GM21381 (cell line): ENCODE data around the gene C9orf85.
"Not testable (repeated sequence)": the region's sequence is repeated elsewhere in the genome, so short reads cannot be mapped to it uniquely, and the experiment has no call there.

ENCODE experiments used
- ATAC-seq: cut with Tn5 transposase; IDR thresholded peaks from one replicate; pipeline ENCODE4 v1.9.1; 2021; ENCODE audit warnings: mild to moderate bottlenecking, moderate library complexity; ENCODE audit not compliant: unreplicated experiment

Gene C9orf85

DNA sequence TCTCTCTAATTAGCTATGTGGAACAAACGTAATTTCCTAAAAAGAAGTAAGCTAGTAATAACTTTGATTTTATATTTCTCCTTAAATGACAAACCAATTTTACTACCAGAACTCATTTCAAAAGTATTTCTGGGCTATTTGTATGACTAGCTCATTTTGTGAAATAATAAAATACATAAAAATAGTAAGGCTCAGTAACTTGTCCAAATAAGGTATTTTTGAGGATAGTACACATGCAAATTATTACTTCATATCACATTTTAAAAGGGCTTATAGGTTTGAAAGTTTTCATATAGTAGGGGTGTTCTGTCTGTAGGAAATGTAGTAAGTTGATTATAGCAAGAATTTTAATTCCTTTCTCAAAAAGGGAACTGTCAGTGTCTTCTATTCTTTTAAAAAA, 26.5 kb downstream of the C9orf85 start:
- no peak for ATAC-seq

DNA sequence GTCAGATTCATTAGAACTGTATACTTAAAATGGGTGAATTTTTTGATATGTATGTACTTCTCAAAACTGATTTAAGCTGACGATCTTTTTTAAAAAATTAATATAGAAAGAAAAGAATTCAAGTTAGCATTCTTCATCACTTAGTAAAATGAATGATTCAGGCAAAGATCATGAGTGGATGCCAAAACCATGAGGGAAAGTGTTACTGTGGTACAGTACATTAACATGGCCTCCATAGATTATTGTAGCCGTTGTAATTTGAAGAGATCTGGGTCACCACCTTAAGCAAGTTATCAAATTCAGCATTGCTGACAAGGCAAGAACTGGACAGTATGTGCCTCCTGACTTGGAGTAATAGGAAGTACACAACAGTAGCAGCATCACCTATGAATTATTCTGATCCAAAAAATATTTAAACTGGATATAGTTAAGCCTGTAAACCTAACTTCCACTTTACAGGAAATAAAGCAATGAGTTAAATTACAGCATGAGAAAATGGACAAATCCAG, 29.7 kb downstream of the C9orf85 start:
- ATAC-seq, result no peak

DNA sequence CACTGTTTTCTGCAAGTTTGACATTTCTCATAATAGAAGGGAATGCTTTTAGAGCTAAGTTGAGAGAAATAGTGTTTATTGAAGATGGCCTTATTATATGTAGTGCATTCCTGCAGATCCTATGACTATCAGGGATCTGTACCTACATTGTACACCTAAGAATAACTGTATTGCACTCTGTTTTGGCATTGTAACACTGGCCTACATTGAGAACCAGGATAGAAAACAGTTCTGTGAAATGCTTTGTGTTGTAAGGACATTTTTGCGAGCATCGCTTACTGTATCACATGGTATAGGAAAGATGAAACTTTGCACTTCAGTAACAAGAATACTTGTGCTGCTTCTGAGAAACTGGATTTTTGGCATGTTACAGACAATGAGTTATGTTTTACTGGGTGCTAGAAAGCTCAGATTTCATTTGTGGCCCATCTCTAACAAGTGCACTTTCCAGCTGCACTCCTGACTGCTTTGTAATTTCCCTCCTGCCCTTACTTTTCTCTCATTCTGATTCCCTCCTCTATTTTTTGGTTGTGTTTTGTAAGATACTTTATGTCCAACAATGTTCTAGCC, 30.6 kb downstream of the C9orf85 start:
- ATAC-seq, result no peak

DNA sequence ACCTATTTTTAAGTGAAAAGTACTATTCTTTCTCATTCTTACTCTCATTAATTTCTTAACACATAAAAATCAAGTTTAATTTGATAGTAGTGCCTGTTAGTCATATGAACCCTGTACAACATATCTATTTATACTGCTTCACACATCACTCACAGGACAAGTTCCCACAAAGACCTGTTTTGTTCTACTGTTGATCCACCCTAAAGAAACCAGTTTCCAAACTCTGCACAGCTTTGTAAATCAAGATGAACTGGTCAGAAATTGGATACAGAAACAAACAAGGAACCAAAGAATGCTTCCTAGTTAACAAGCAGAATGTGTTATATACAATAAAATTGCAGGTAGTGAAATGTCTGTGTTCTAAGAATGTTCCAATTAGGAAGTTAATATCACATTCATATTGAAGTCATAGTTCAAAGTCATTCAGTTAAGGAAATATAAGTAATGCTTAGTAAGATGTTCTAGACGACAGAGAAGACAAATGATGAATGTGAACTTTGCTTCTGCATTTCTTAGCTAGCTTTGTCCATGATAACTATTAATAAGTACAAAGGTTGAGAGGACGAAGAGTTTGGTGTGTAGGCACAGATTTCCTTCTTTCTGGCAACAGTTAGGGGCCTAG, 33.4 kb downstream of the C9orf85 start:
- ATAC-seq, result no peak

DNA sequence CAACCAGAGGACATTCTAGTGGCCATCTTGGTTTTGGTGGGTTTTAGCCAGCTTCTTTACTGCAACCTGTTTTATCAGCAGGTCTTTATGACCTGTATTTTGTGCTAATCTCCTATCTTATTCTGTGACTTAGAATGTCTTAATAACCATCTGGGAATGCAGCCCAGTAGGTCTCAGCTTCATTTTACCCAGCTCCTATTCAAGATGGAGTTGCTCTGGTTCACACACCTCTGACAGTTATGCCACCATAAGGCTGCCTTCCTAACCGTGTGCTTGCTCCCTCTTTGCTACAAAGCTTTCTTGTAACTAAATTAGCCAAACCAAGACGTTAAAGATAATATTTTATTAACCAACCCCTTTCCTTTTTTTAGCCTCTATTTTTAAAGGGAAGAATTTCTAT, 43.2 kb downstream of the C9orf85 start:
- ATAC-seq, result not testable (repeated sequence)

DNA sequence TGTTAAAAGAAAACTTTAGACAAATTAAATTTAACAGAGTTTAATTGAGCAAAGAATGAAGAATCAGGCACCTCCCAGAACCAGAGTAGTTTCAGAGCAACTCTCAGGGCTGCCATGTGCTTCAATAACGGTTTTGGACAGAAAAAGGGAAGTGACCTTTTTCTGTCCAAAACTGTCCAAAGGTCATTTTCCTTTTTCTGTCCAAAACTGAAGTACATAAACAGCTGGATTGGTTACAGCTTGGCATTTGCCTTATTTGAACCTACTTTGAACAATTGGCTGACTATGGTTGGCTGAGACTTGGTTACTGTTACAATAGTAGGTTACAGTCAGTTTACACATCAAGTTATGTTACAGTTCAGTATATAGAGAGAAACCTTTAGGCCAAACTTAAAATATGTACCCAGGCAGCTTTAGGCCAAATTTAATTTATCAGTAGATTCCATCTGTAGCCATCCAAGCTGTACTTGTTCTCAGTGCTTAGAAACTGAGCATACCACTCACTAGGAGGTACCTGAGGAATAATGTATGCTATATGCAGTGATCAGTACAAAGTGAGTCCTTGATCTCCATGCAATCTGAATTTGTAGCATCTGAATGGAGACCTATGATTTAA, 44.0 kb downstream of the C9orf85 start:
- ATAC-seq, result no peak

DNA sequence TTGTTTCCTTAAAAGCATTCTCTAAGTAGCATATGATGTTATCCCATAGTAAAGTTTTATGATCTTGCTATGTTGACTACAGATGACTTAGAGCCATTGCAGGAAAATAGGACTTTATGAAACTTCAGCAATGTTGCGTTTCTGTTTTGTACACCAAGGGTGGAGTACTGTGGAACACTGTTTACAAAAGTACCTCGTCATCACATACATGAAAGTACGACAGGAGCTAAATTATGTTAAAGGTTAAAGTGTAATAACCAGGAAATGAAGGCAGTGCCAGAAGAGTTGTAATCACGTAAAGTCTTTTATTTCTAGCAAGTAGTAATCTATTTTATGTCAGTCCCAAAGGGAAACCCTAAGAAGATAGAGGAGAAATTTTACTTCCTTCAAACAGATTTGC, 50.9 kb downstream of the C9orf85 start:
- no peak for ATAC-seq

DNA sequence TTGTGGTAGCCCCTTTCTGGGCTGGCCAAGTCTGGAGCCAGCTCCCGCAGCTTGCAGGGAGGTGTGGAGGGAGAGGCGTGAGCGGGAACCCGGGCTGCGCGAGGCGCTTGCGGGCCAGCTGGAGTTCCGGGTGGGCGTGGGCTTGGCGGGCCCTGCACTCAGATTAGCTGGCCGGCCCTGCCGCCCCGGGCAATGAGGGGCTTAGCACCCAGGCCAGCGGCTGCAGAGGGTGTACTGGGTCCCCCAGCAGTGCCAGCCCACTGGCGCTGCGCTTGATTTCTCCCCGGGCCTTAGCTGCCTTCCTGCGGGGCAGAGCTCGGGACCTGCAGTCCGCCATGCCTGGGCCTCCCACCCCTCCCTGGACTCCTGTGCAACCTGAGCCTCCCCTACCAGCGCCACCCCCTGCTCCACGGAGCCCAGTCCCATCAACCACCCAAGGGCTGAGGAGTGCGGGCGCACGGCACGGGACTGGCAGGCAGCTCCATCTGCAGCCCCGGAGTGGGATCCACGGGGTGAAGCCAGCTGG, 52.1 kb downstream of the C9orf85 start:
- ATAC-seq, result not testable (repeated sequence)

DNA sequence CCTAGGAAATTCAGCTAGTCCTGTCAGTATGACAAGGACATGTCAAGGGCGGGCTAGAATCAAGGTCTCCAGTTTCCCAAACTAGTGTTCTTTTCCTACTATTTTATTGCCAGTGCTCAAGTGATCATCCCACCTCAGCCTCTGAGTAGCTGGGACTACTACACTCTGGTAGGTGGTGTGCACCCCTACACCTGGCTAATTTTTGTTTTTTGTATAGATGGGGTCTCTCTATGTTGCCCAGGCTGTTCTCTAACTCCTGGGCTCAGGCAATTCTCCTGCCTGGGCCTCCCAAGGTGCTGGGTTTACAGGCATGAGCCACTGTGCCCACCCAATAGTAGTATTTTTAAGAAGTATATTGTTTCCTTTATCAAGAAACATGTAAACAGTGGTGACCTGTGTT, 54.0 kb downstream of the C9orf85 start:
- no peak for ATAC-seq

DNA sequence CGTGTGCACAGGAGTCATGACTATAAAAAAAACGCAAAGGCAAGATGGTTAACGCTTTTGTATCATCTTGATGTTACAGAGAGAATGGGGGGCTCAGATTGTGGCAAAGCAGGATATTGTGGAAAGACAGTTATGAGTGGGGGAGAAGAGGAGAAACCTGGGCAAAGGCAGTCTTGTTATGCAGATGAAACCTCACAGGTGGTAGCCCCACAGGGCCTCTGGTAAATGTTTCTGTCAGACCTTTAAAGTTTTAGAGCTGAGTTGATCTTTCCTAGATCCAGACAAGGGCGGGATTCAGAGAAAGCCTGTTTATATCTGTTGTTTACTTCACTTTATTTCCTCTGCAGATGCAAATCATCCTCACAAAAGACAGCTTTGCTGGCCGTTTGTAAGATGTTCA, 55.2 kb downstream of the C9orf85 start:
- ATAC-seq, result no peak

DNA sequence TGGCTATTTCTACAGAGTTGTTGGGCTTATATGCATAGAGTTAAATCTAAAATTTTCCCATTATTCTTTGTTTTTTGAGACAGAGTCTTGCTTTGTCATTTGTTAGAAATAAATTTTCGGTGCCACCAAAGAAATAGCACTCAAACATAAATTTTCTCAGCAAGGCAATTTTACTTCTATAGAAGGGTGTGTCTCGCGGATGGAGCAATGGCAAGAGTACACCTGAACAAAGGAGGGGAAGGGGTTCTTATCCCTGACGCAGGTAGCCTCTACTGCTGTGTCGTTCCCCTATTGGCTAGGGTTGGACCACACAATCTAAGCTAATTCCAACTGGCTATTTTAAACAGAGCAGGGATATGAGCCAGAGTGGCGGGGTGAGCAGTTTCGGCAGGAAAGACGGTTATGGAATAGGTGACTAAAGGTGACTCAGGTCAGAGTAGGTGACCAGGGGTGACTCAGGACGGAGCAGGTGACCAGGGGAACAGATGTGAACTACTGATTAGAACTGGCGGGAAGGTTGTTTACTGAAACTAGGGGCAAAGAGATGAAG, 57.2 kb downstream of the C9orf85 start:
- ATAC-seq, result no peak

DNA sequence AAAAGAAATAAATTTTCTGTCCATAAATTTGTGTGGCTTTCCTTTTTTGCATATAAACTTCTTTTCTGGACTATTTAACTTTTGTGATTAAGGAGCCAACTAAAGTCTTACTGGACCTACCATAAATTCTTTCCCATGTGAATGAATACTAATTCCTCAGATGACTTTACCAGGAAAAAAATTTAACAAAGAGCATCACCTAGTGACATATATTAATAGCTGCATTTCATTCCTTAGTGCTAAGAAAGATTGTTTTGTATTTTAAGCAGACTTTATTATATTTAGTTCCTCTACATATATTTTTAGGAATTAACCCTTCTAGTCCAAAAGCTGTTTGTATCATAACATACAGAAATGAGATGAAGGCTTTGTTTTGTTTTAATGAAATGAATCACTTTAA, 64.4 kb downstream of the C9orf85 start:
- no peak for ATAC-seq

DNA sequence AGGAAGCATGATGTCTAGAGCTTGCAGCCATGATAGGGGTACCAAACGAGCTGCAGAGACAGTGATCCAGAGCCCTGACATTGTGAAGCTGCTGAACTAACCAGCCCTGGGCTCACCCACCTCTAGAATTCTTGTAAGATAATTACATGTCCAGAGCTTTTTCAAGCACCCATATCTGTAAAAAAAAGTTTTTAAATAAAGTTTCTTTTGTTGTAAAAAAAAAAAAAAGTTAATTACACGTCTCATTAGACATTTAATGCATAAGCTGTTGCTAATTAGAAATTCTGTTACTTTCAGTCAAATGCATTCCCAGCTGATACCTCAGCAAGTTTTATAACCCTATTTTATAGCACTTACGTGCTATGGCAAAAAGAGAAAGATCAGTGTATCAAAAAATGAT, 65.6 kb downstream of the C9orf85 start:
- no peak for ATAC-seq

DNA sequence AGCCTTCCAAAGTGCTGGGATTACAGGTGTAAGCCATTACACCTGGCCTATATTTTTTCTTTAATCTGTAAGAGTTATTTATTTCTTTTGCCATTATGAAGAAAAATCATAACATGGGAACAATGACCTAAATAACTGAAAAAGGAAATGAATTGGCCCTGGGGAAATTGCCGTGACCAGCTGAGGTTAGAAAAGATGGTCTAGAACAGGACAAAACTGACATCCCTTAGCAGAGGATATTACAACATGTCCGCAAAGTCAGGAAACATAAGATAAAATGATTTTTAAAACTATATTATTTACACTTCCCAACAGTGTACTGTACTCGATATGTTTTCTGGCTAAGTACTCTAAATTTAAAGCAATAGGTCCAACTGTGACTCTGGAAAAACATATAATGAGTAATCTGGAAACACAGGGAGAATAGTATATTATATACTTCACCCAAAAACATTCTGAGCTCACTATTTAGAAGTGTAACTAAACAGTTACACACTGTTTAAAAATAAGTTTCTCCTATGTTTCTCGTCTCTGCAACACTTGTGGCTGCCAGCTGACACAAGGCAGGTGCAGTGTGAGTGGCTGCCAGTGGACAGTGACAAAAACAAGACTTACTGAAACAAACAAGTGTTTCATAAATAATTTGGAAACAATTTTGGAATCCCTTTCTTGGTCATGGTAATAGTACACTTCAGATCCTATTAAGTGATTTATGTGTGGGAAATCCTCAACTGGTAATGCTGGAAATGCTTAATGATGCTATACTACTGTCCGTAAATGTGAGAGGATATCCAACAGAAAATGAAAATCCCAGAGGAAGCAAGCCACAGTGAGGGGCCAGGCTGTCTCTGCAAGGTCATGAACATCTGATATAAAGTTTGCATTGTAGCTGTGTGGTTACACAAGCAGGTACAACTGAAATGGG, 69.1 kb downstream of the C9orf85 start:
- ATAC-seq, result no peak

DNA sequence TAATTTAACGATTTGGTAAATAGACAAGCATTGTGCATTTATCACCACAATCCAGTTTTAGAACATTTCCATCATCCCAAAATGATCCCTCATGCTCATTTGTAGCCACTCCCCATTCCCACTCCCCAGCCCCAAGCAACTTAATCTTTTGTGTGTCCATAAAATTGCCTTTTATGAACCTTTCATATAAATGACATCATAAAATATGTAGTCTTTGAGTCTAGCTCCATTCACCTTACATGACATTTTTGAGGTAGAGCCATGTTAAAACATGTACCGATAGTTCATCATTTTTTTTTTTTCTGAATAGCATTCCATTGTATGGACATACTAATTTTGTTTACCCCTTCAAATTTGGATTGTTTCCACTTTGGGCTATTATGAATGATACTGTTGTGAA, 70.5 kb downstream of the C9orf85 start:
- ATAC-seq, result no peak

DNA sequence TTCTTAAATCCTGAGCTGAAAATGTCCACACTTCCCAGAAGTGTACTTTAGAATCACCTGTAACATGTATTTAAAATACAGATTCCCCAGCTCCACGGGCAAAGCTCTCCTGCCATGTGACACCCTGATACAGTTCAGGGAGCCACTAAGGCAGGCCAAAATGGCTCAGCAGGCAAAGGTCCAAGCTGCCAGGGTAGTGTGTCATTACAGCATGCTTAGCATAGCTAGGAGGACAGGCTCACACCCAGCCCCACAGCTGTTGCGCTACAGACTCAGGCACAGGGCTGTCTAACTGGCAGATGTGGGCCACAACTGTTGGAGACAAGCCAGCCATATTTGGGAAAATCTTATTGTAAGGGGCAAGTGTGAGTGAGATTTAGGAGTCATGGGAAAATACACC, 73.0 kb downstream of the C9orf85 start:
- no peak for ATAC-seq

DNA sequence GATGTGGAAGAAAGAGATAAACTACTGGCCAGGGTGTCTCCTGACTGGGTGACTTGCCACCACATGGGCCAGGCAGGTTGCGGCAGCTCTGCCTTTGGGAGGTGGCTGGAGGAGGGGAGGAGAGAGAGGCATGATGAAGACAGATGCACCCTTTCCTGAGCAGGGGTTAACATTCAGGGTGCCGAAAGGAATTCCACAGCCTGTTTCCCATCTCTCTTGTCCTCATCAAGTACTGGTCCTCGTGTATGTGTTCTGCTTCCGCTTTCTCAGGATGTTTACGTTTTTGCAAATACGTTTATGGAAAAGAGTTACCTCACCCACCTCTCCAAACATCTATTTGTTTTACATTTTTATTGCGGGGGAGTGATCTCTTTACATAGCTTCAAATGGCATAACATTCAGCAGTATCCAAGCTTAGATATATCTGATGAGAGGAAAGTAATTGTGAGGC, 73.4 kb downstream of the C9orf85 start:
- ATAC-seq, result no peak

DNA sequence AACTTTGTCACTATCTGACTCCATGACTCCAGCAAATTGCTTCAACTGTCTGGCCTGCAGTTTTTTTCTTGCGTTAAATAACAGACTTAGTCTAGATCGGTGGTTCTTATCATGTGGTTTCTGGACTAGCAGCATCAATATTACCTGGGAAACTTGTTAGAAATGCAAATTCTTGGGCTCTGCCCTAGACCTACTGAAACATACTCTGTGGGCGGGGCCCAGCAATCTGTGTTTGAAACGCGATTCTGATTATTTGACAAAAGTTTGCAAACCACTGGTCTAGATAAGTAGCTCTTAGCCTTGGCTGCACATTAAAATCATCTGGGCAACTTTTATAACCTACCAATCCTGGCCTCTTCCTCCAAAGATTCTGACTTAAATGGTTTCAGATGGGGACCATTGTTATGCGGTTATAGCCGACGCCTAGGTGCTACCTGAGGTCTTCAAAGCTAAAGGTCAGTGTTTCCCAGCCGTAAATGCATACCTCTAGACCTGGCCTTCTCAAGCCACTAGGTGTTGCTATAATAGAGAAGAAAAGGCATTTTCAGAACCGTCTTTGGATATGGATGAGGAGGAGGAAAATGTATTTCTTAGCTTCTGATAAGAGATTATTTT, 74.0 kb downstream of the C9orf85 start:
- no peak for ATAC-seq

DNA sequence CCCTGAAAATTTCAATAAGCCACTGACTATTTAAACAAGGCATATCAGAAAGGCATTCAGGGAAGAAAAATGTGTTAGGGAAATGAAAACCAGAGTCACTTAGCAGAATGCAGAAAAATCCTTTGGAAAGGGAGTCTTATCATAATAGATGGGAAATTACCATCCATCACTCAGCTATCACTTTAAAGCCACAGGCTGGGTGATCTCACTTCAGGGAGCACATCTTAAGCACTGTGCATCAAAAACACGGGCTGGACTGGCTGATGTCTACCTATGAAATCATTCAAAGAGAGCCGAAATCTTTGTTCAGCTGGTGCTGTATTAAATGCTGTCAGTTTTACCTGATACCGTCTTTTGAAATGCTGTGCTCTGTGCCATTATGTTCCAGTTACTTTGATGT, 75.5 kb downstream of the C9orf85 start:
- no peak for ATAC-seq
